ENCODE results near the gene PHKA1.
"Not testable (repeated sequence)": the region's sequence is repeated elsewhere in the genome, so short reads cannot be mapped to it uniquely, and the experiment has no call there.

The PHKA1 gene

DNA sequence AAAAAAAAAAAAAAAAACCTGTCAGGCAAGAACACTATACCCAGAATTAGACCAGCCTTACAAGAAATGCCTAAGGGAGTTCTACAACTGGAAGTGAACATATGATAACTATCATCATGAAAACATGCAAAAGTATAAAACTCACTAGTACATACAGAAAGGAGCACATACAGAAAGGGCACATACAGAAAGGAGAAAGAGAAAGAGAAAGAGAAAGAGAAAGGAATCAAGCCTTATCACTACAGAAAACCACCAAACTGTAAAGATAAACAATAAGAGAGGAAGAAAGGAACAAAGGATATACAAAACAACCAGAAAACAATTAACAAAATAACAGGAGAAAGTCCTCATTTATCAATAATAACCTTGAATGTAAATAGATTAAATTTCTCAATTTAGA, 50.4 kb downstream of the PHKA1 start:
- DNase-seq = no peak

DNA sequence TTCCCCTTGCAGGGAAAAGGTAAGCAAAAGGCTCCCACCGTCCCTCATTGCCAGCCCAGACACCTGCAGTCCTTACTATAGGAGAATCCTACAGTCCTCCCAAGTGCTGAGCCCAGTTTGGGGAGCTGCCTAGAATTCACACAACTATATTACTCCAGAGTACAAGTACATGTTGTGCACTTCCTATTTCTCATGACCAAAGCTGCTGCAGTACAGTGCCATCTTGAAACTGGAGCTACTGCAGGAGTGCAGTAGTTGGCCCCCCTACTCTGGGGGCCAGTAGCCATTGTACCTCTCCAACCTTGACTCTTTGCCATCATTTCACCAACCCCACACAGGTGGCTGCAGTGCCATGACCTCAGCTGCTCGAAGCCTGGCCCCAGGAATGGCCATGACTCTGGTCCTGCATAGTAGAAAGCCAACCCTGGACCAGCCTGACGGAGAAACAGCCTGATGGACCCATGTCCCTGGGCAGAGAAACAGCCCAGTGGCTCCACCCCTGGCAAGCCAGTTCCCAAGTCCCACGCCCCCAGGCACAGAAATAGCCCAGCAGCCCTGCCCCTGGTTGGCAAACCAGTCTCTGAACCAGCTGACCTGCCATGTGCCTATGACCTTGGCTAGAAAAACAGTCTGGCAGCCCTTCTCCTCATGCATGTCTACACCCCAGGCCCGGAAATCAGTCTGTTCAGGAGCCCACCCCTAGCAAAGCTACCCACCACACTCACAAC, 51.9 kb downstream of the PHKA1 start:
- DNase-seq = no peak

- no peak for DNase-seq
Measured at GRCh38 chrX:72659723-72660122, 54.4 kb downstream of the PHKA1 start.

DNA sequence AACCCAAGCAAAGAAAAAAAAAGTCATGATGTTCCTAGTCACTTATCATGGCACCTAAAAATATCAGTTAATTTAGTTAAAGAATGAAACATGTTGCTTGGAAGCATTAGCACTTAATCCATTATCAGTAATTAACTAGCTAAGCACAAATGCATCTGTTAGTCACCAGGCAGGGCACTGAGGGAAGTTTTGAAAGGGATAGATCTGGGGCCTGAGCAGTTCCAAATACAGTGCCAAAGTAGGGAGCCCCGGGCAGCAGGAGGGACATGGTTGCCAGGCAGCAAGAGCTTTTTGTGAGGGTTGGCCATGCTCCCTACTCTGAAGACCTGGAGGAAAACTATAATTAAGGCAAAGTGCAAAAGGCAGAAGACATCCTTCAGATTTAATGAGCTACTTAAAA, 62.0 kb downstream of the PHKA1 start:
- DNase-seq = no peak

GRCh38 chrX:72644946-72645345, 69.2 kb downstream of the PHKA1 start:
- peak; percentile 31 for DNase-seq

DNA sequence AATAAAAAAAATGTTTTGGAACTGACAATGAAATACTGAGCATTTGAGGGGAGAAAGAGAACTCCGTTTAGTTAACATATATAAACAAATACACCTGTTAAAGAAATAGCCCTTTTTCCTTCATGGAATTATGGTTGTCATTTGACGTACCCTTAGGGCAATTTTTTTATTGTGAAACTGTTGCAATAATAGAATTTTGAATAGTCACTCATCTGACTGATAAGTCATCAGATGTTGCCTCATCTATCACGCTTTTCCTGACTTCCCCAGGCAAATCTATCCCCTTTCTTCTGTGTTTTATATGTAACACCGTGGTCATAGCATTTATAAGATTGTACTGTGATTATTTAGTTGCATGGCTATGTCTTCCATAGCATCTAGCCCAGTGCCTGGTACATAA, 72.5 kb downstream of the PHKA1 start:
- DNase-seq = no peak

- no peak for DNase-seq
Measured at GRCh38 chrX:72635930-72636329, 78.2 kb downstream of the PHKA1 start.

DNA sequence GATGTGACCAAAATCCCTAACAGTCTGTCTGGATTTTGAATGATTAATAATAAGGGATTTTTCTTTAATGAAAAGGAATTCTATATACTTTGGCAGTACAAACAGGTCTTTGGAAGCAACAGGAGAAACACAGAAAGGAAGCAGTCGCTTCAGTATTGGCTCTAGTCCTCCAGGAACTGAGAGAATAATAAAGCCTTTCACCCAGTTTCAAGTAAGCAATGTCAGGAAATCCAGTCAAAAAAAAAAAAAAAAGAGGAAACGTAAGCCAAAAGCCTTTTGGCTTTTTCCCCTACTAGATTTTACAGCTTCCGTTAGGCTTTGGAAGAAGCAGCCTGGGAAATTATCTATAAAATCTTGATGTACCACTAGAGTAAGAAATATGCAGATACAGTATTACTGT, 79.8 kb downstream of the PHKA1 start:
- no peak for DNase-seq

- DNase-seq = no peak
Measured at GRCh38 chrX:72630185-72630584, 83.9 kb downstream of the PHKA1 start.

GRCh38 chrX:72624194-72624593, 89.9 kb downstream of the PHKA1 start:
- no peak for DNase-seq

DNA sequence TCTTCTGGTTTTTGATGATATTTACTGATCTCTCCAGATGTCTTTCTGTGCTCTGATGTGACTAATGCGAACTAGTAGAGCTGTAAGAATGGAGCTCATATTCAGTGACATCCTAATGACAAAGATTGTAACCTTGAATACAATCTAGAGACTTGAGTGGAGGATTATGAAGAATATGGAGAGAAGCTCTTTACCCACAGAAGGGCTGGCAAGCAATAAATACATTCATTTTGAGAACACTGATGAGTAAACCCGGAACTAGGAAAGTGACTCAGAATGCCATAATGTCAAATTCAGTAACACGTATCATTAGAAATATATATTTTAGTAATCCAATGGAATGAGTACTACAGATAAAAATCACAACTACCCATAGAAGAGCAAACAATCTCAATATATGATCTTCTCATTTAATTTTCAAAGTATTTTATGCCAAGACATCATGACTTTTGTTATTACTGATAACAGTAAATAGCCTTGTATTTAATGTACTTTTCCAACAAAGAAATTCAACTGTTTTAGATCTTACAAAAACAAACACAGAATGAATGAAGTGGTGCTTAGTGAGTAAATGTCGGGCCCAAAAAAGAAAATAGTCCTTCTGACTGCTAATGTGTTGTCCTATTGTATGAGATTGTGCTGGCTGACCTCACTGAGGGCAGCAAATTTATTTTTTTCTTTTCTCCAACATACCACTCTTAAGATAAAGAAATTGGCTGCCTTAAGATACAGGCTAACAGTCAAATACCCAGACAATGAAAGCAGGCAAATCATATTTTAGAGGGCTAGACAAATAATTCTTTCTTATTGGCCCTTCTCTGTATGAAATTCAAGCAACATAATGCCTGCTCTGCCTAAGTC, 92.3 kb downstream of the PHKA1 start:
- DNase-seq = no peak

- no peak for DNase-seq
Measured at GRCh38 chrX:72621163-72621562, 92.9 kb downstream of the PHKA1 start.

GRCh38 chrX:72620550-72621145, 93.5 kb downstream of the PHKA1 start:
- DNase-seq = no peak

DNA sequence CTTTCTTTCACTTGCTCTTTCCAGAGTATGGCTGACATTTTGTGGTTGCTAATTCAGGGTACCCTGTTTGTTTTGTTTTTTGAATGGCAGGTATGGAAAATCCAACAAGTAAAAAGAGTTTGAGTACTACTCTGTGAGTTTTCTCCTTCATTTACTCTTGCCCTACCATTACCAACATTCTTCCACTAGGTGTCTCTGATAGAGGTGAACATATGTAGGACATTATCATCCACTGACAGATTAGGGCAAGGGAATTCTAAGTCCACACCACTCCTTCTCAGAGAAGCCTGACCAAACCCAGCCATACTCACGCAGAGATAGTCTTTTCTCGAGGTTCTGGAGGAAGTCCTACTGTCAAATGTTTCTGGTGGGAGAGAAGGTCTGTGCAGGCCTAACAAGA, 104.8 kb downstream of the PHKA1 start:
- no peak for DNase-seq

DNA sequence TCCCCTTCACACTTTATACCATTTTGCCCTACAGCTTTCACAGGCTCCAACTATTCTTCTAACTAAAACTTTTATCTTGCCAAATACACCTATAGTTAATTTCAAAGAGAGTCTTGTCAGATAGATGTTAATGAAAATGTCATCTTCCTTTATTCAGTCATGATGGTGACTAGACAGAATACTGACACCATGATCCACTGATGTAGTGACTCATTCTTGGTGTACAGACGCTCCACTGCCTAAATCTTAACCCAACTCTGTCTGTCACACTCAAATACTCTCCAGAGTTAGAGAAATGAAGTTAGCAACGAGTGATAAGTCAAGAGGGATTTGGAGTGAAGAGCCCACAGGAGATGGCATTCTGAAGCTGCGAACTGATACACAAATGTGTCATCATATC, 109.4 kb downstream of the PHKA1 start:
- no peak for DNase-seq

GRCh38 chrX:72604112-72604511, 110.0 kb downstream of the PHKA1 start:
- DNase-seq = no peak

DNA sequence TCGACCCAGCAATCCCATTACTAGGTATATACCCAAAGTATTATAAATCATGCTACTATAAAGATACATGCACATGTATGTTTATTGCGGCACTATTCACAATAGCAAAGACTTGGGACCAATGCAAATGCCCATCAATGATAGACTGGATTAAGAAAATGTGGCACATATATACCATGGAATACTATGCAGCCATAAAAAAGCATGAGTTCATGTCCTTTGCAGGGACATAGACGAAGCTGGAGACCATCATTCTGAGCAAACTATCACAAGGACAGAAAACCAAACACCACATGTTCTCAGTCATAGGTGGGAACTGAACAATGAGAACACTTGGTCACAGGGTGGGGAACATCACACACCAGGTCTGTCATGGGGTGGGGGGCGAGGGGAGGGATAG, 123.1 kb downstream of the PHKA1 start:
- DNase-seq = not testable (repeated sequence)

GRCh38 chrX:72584163-72584562, 129.9 kb downstream of the PHKA1 start:
- DNase-seq = no peak

DNA sequence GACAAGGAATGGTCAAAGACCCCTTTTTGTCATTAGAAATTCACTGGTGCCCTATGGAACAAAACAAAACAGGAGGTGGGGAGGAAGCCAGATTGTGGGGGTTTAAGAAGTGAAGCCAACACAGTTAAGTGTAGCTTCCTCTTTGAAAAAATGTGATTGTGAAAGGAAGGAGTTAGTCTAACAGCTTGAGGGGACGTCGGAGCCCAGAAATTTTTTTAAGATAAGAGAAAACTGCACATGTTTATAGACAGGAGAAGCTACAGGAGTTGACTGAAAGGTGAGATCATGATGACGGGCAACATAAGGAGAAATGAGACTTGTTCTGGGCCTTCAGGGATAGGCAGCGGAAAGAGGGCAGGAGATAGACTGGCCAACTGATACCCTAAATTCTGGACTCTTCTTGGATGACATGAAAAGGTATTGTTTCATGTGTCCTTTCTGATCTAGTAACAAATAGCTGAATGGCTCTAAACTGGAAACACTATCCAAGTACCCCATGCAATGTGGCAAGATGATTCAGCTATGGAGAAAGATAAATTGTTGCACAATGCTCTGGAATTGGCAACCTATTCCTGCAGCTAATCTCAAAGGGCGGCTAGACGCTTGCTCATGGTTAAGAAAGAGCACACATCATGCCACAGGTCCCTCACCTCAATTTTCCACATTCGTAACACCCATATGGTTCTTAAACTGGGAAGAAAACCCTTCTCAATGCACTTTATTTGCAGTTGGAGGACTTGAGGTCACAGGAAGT, 137.8 kb downstream of the PHKA1 start:
- no peak for DNase-seq

DNA sequence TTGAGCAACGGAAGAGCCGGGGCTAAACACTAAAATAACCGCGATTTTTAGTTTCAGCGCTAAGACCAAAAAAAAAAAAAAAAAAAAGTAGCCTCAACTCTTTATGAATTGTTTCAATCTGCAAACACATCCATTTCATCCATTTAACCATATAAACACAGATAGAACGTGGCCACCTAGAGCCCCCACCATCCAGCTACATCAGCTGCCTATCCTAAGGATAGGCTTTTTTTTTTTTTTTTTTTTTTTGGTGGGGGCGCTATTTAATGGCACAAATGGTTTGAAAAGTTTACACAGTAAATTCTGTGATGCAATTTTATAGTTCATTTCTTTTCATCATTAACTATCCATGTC, 141.0 kb downstream of the PHKA1 start:
- DNase-seq = no peak

GRCh38 chrX:72572248-72573157, 141.6 kb downstream of the PHKA1 start, which contains the start of gene HDAC8:
TSS of gene HDAC8 (minus strand) at chrX:72572843. CDS start at chrX:72572761, 82 bp downstream.
- peak; percentile 71 for DNase-seq

DNA sequence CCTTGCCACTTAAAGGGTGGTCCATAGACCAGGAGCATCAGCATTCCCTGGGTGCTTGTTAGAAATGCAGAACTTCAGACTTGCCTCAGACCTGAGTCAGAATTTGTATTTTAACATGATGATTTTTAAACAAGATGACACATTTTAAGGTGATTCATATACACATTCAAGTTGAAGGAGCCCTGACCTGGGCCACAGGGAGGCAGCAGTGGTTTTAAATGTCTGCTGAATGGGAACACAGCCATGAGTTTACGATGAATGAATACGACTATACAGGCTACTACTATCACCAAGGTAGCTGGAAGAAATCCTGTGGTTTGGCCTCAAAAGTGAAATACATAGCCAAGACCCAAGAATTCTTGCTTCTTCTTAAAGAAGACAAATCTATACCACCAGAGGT, 144.3 kb downstream of the PHKA1 start:
- DNase-seq = no peak
